ENCODE measurements around the gene NMD3. TPM values are rescaled to one million over a fixed set of nuclear protein-coding genes. Genes with fewer than 3 reads are reported as not detected.
"Not testable (repeated sequence)": the region's sequence is repeated elsewhere in the genome, so short reads cannot be mapped to it uniquely, and the experiment has no call there.

The NMD3 gene
- total RNA-seq, 1 donor from 2014 or later, result 41.4 TPM

- no peak overlapping the region for H3K4me2 ChIP-seq
- Mint-ChIP-seq H3K36me3 (no peaks in the 10 kb centered on the region), H3K9me3 (peaks cover 2% of the 10 kb centered on the region), H3K27ac (no peak overlapping the region), H3K4me1 (no peaks in the 10 kb centered on the region), H3K27me3 (ENCODE audit: insufficient read depth, low read depth) (no peaks in the 10 kb centered on the region), H3K4me3 (no peak overlapping the region)
- no peak overlapping the region for H3K27ac ChIP-seq
- H3K9me3 ChIP-seq (ENCODE audit: low read depth), result no peaks in the 10 kb centered on the region
- H3F3A ChIP-seq (ENCODE audit: low read depth), result no peaks in the 10 kb centered on the region
- no peak overlapping the region for H3K4me3 ChIP-seq
- TF ChIP-seq EZH2 (IDR thresholded peaks at IDR 0.05) (no peak), CTCF (IDR thresholded peaks at IDR 0.05) (no peak), EZH2phosphoT487 (IDR thresholded peaks at IDR 0.05) (no peak)
- H3K36me3 ChIP-seq, result no peaks in the 10 kb centered on the region
- no peaks in the 10 kb centered on the region for H4K20me1 ChIP-seq (ENCODE audit: low read depth)
- H3K4me1 ChIP-seq, result no peaks in the 10 kb centered on the region
- H3K79me2 ChIP-seq (ENCODE audit: low read depth), result no peaks in the 10 kb centered on the region
- no peak for DNase-seq (ENCODE audit: low spot score)
- no peak overlapping the region for H3K9ac ChIP-seq
- H3K27me3 ChIP-seq, result no peaks in the 10 kb centered on the region
- H2AFZ ChIP-seq (replicated peaks), result no peak overlapping the region
Measured at GRCh38 chr3:161177991-161178390, 43.1 kb upstream of the NMD3 start.

- not testable (repeated sequence) for H3K36me3 Mint-ChIP-seq; H3K4me2 ChIP-seq; H3K27ac ChIP-seq; H3K36me3 ChIP-seq; H3K4me1 Mint-ChIP-seq; H3K4me3 ChIP-seq; H3K79me2 ChIP-seq (ENCODE audit: low read depth); H3K4me3 Mint-ChIP-seq; H3K9me3 ChIP-seq (ENCODE audit: low read depth); DNase-seq (ENCODE audit: low spot score); H2AFZ ChIP-seq (replicated peaks); H3K4me1 ChIP-seq; H3K9me3 Mint-ChIP-seq; H4K20me1 ChIP-seq (ENCODE audit: low read depth); H3K27ac Mint-ChIP-seq; H3K9ac ChIP-seq; H3K27me3 Mint-ChIP-seq (ENCODE audit: insufficient read depth, low read depth); H3K27me3 ChIP-seq; H3F3A ChIP-seq (ENCODE audit: low read depth)
Measured at GRCh38 chr3:161181371-161181770, 39.7 kb upstream of the NMD3 start.

GRCh38 chr3:161187046-161187445, 34.1 kb upstream of the NMD3 start:
- no peaks in the 10 kb centered on the region for H4K20me1 ChIP-seq (ENCODE audit: low read depth)
- H3K9ac ChIP-seq, result no peak overlapping the region
- H3K9me3 ChIP-seq (ENCODE audit: low read depth), result no peaks in the 10 kb centered on the region
- Mint-ChIP-seq H3K4me1 (no peaks in the 10 kb centered on the region), H3K27ac (no peak overlapping the region), H3K27me3 (ENCODE audit: insufficient read depth, low read depth) (no peaks in the 10 kb centered on the region), H3K4me3 (no peak overlapping the region), H3K9me3 (peaks cover 2% of the 10 kb centered on the region), H3K36me3 (no peaks in the 10 kb centered on the region)
- H3F3A ChIP-seq (ENCODE audit: low read depth), result no peaks in the 10 kb centered on the region
- DNase-seq (ENCODE audit: low spot score), result no peak
- no peaks in the 10 kb centered on the region for H3K27me3 ChIP-seq
- H3K4me2 ChIP-seq, result no peak overlapping the region
- no peak overlapping the region for H3K27ac ChIP-seq
- H3K4me3 ChIP-seq, result no peak overlapping the region
- TF ChIP-seq EZH2phosphoT487 (IDR thresholded peaks at IDR 0.05) (no peak), EZH2 (IDR thresholded peaks at IDR 0.05) (no peak), CTCF (IDR thresholded peaks at IDR 0.05) (no peak)
- no peak overlapping the region for H2AFZ ChIP-seq (replicated peaks)
- no peaks in the 10 kb centered on the region for H3K36me3 ChIP-seq
- no peaks in the 10 kb centered on the region for H3K79me2 ChIP-seq (ENCODE audit: low read depth)
- no peaks in the 10 kb centered on the region for H3K4me1 ChIP-seq

- Mint-ChIP-seq H3K27me3 (ENCODE audit: insufficient read depth, low read depth) (no peaks in the 10 kb centered on the region), H3K36me3 (no peaks in the 10 kb centered on the region), H3K9me3 (peaks cover 13% of the 10 kb centered on the region), H3K27ac (no peak overlapping the region), H3K4me3 (no peak overlapping the region), H3K4me1 (no peaks in the 10 kb centered on the region)
- no peaks in the 10 kb centered on the region for H3K9me3 ChIP-seq (ENCODE audit: low read depth)
- H3K4me3 ChIP-seq, result no peak overlapping the region
- no peak overlapping the region for H3K4me2 ChIP-seq
- no peaks in the 10 kb centered on the region for H3K36me3 ChIP-seq
- H3K27ac ChIP-seq, result no peak overlapping the region
- no peaks in the 10 kb centered on the region for H3F3A ChIP-seq (ENCODE audit: low read depth)
- H3K27me3 ChIP-seq, result no peaks in the 10 kb centered on the region
- no peak overlapping the region for H3K9ac ChIP-seq
- no peak overlapping the region for H2AFZ ChIP-seq (replicated peaks)
- no peaks in the 10 kb centered on the region for H4K20me1 ChIP-seq (ENCODE audit: low read depth)
- no peak for DNase-seq (ENCODE audit: low spot score)
- H3K4me1 ChIP-seq, result no peaks in the 10 kb centered on the region
- TF ChIP-seq EZH2 (IDR thresholded peaks at IDR 0.05), result no peak
- no peak for TF ChIP-seq EZH2phosphoT487 (IDR thresholded peaks at IDR 0.05)
- no peak for TF ChIP-seq CTCF (IDR thresholded peaks at IDR 0.05)
- H3K79me2 ChIP-seq (ENCODE audit: low read depth), result no peaks in the 10 kb centered on the region
Measured at GRCh38 chr3:161197855-161198850, 23.0 kb upstream of the NMD3 start.

Data from neural progenitor cell (in vitro differentiated cells).